Activated naive CD8-positive, alpha-beta T cell (primary cell): ENCODE results near the gene PKP1.

Source experiments
- H3K27ac Mint-ChIP-seq: one replicate; pipeline ENCODE4 v1.8.0; 2021; ENCODE audit warnings: mixed read lengths
- H3K27me3 Mint-ChIP-seq: one replicate; pipeline ENCODE4 v1.8.0; 2021; ENCODE audit warnings: mixed read lengths
- H3K36me3 Mint-ChIP-seq: one replicate; pipeline ENCODE4 v1.8.0; 2021; ENCODE audit warnings: mixed read lengths
- H3K4me1 Mint-ChIP-seq: one replicate; pipeline ENCODE4 v1.8.0; 2021; ENCODE audit warnings: low read depth, mixed read lengths
- H3K4me3 Mint-ChIP-seq: one replicate; pipeline ENCODE4 v1.8.0; 2021; ENCODE audit warnings: mild to moderate bottlenecking, mixed read lengths
- H3K9me3 Mint-ChIP-seq: one replicate; pipeline ENCODE4 v1.8.0; 2021; ENCODE audit warnings: low read depth, mixed read lengths

PKP1 gene

DNA sequence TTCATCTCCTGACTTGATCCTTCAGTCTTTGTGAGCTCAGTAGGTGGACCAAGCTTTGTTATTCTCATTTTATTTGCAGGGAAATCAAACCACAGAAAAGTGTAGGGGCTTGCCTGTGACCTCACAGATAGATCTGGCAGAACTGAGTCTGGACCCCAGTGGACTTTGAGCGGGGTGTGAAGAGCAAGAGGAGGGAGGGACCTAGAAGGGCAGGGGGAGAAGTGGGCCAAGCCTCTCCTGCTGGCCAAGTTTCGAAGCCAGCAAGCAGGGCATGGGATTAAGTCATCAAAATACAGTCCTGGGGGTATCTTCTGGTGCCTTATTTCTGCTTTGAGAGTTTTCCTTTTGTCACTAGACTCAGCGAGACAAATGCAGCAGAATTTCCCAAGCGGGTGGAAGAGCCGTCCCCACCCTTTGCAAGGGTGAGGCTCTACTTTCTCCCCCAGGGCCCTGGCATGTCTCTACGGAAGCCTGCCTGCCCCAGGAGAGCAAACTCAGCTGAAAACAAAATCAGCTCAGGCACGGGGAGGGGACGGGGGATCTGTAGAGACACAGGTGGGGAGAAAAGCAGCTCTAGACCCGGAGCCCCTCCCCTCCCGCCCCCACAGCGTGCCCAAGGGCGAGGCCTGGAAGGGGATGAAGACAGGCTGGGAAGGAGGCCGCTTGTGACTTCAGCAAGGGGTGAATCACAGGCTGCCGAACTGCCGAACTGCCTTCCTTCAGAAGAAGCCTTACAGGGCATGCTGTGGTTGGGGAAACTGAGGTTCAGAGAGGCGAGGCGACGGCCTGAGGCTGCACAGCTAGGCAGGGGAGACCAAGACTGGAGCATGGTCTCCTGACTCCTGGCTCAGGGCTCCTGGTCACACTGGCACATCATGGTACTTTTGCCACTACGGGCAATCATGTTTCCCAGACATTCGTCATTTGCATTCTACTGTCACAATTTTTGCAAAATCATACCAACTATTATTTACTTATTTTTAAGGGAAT, 19.2 kb downstream of the PKP1 start:
- no peaks in the 10 kb centered on the region for H3K4me1 Mint-ChIP-seq
- H3K9me3 Mint-ChIP-seq = no peaks in the 10 kb centered on the region
- H3K27ac Mint-ChIP-seq = no peak overlapping the region
- H3K27me3 Mint-ChIP-seq = no peaks in the 10 kb centered on the region
- no peak overlapping the region for H3K4me3 Mint-ChIP-seq
- no peaks in the 10 kb centered on the region for H3K36me3 Mint-ChIP-seq

DNA sequence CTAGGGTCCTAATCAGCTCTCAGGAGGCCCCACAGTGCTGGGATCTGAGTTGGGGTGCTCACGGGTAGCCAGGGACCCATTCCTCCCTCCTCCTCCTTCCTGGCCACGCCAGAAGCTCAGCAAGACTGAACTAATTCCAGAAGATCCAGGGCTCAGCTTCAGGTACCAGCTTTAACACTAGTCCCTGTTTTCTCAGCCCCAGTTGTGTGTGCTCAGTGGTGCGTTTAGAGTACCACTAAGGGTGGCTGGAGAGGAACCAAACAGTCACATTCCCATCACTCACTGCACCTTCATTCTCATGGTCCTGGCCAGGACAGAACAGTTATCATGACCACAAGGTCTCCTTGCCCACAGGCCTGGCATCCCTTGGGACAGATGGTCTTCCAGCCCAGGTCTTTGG, 20.8 kb downstream of the PKP1 start:
- Mint-ChIP-seq H3K4me3 (no peak overlapping the region), H3K27ac (no peak overlapping the region), H3K9me3 (no peaks in the 10 kb centered on the region), H3K36me3 (no peaks in the 10 kb centered on the region), H3K27me3 (peaks cover 4% of the 10 kb centered on the region), H3K4me1 (no peaks in the 10 kb centered on the region)

DNA sequence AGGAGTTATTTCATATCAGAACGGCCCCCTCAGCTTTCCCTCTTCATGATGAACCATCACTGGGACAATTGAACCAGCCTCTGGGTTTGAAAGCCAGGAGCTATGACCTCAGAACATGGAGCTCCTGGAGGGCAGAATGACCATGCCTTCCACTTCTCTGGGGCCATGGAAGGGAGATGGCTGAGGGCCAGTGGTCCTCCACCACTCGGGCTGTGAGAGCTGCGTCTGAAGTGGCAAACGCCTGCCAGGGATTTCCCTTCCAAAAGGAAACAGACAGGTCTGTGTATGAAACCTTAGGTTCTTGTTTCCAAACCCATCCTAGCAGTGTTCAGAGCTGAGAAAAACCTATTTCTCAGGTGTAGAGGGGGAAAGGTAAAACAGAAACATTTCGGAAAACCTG, 22.5 kb downstream of the PKP1 start:
- H3K4me1 Mint-ChIP-seq = peaks cover 2% of the 10 kb centered on the region
- no peaks in the 10 kb centered on the region for H3K36me3 Mint-ChIP-seq
- H3K9me3 Mint-ChIP-seq = no peaks in the 10 kb centered on the region
- H3K27me3 Mint-ChIP-seq = peaks cover 7% of the 10 kb centered on the region
- no peak overlapping the region for H3K4me3 Mint-ChIP-seq
- no peak overlapping the region for H3K27ac Mint-ChIP-seq

DNA sequence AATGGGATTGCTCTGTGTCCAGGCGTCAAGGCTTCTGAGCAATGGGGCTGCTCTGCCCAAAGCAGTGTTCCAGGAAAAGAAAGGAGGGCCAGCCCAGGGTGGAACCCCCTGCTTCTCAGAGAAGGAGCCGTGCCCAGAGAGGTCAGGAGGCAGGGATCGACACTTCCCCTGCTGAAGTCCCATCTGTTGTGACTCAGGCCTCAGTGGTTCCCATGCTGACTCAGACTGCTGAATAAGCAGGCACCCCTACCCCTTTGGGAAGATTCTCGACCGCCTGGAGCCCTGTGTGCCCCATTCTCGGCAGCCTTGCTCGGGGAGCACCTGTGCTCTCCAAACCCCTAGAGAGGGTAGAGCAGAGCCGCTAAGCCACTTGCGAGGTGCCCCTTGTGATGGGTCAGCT, 23.9 kb downstream of the PKP1 start:
- Mint-ChIP-seq H3K27ac (no peak overlapping the region), H3K4me1 (peaks cover 5% of the 10 kb centered on the region), H3K4me3 (no peak overlapping the region), H3K9me3 (no peaks in the 10 kb centered on the region), H3K27me3 (peaks cover 7% of the 10 kb centered on the region), H3K36me3 (no peaks in the 10 kb centered on the region)

DNA sequence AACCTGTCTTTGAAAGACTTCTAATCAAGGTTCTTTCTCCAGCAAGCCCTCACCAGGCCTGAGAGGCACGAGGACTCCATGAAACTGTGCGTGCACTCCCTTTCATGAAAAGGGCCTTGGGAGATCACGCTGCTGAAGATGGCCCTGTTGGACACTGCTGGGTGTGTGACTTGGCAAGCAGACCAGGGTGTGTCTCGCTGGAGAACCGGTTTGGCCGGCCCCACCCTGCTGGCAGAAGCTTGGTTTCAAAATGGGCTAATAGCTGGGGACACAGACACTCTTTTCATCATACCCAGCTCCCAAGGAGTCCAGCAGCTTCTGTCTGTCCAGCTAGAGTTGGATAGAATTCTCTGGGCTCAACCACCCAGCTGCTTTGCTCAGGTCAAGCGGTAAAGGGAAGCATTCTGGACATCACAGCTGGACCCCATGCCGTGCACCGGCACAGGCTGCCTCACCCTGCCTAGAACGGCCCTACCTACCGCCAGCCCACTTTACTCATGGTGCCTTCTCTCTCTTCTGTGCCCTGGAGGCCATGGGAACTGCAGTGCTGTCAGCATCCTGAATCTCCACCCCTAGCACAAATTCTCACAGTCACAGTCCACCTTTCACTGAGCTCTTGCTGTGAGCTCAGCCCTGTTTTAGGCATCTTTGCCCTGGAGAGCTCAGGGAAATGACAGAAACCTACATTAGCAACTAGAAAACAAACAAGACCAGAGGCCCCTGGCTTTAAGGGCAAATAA, 24.6 kb downstream of the PKP1 start:
- no peaks in the 10 kb centered on the region for H3K36me3 Mint-ChIP-seq
- H3K27me3 Mint-ChIP-seq = peaks cover 7% of the 10 kb centered on the region
- H3K4me1 Mint-ChIP-seq = peaks cover 5% of the 10 kb centered on the region
- H3K4me3 Mint-ChIP-seq = no peak overlapping the region
- H3K27ac Mint-ChIP-seq = no peak overlapping the region
- H3K9me3 Mint-ChIP-seq = no peaks in the 10 kb centered on the region

DNA sequence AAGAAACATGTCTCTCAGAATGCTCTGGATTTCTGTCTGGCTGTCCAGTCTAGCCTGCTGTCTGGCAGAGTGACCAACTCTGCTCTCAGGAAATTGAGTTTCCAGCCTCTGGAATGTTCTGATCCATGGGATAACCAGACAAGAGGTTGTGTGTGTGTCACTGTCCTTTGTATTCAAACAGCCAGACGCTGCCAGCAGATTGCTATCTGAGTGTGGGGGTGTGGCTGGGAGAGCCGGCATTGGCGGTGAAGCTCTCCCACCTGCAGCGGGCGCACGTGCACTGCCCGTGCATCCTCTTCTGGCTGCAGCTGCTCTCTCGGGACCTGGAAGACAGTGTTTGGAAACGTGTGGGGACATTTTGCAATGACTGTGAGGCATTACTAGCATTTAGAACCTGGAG, 26.1 kb downstream of the PKP1 start:
- peaks cover 5% of the 10 kb centered on the region for H3K4me1 Mint-ChIP-seq
- H3K27me3 Mint-ChIP-seq = peaks cover 8% of the 10 kb centered on the region
- no peak overlapping the region for H3K27ac Mint-ChIP-seq
- H3K9me3 Mint-ChIP-seq = no peaks in the 10 kb centered on the region
- no peaks in the 10 kb centered on the region for H3K36me3 Mint-ChIP-seq
- H3K4me3 Mint-ChIP-seq = no peak overlapping the region

DNA sequence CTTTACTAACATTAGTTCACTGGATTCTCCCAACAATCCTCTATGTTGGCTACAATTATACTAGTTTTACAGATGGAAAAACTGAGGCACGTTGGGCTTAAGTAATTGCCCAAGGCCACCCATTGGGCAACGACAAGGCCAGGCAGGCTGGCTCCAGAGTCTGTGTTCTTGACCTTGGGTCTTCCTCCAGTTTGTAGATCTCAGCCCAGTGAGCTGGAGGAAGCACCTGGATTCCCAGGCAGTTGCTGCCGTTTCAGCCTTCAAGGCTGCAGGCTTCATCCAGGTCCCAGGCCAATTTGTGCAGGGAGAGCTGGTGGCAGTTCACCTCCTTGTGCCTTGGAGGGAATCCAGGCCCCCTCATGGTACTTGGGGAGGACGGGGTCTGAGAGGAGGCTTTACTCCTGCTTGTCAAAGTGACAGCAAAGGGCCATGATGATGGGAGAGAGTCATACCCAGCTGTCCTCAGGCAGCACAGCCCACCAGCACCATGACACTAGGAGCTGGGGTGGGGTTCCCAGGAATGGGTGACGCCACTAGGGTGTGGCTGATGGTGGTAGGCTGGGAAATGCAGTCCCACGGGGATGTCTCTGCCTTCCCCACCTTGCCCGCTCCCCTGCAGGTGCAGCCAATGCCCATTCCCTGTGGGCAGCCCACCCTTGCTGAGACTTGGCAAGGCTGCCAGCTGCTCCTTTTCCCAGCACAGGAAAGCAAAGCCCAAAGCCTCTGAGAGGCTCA, 27.1 kb downstream of the PKP1 start:
- Mint-ChIP-seq H3K9me3 (no peaks in the 10 kb centered on the region), H3K4me3 (no peak overlapping the region), H3K27ac (no peak overlapping the region), H3K4me1 (peaks cover 5% of the 10 kb centered on the region), H3K27me3 (peaks cover 8% of the 10 kb centered on the region), H3K36me3 (no peaks in the 10 kb centered on the region)

DNA sequence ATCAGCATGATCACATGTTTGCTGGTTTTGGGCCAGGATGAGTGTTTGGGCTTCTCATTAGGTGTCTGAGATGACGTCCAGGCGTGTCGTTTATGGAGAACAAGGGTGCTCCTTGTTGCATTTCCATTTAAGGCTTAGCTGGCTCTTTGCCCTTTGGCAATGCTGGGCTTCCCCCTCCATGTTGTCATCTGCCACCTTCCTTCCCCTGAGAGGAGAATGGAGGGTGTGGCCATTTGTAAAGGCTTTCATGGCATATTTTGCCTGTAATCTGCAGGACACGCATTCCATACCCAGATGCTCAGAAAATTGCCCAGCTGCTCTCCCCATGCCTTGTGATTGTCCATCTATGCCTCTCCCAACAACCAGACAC, 27.7 kb downstream of the PKP1 start:
- Mint-ChIP-seq H3K27me3 (peaks cover 8% of the 10 kb centered on the region), H3K4me3 (no peak overlapping the region), H3K4me1 (peaks cover 5% of the 10 kb centered on the region)

DNA sequence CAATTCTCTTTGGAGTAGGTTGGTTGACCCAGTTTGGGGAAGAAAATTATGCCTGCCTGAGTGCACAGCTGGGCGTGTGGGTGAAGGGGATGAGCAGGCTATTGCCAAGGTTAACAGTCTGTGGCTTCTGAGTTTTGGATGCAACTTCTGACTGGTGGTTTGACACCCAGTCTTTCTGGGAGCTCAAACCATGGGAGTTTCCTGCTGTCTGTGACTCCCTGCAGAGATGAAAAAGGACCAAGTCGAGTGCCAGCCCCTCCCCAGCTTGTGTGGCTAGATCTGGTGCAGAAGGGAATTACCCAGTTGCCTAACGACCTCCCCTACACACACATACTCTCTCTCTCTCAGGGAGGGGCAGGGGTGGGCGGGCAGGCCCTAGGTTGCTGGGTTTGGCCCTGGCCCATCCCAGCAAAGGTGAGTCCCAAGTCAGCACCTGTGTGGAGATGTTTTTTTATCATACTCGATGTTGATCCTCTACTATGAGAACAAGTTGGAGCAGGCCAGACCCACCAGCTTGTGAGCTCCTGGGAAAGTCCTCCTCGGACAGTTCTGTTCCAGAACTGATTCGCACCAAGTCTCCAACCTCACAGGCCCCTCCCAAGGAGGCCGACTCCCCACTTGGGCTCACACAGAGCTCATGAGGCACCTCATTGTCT, 28.2 kb downstream of the PKP1 start:
- Mint-ChIP-seq H3K4me3 (no peak overlapping the region), H3K27ac (no peak overlapping the region), H3K27me3 (peaks cover 8% of the 10 kb centered on the region), H3K4me1 (peaks cover 5% of the 10 kb centered on the region), H3K36me3 (no peaks in the 10 kb centered on the region), H3K9me3 (no peaks in the 10 kb centered on the region)

More for the DNA sequence above, 27.7 kb downstream of the PKP1 start:
- Mint-ChIP-seq H3K9me3 (no peaks in the 10 kb centered on the region), H3K27ac (no peak overlapping the region), H3K36me3 (no peaks in the 10 kb centered on the region)

DNA sequence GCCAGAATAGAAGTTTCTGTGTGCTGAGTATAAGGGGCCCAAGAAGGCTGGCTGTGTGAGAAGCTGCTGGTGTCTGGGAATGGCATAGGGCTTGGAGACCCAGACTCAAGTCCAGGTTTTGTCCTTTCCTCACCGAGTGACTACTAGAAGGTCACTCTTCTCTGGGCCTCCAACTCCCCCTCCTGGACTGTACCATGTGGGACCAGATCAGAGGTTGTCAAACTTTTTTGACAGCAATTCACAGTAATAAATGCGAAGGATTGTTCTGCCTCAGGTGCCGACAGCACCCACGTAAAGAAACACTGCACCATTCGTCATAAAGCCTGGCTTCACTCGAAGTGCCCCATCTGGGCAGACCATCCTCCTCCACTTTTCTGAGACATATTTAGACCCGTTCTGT, 29.0 kb downstream of the PKP1 start:
- Mint-ChIP-seq H3K27me3 (peaks cover 8% of the 10 kb centered on the region), H3K4me1 (peaks cover 5% of the 10 kb centered on the region), H3K4me3 (no peak overlapping the region)

DNA sequence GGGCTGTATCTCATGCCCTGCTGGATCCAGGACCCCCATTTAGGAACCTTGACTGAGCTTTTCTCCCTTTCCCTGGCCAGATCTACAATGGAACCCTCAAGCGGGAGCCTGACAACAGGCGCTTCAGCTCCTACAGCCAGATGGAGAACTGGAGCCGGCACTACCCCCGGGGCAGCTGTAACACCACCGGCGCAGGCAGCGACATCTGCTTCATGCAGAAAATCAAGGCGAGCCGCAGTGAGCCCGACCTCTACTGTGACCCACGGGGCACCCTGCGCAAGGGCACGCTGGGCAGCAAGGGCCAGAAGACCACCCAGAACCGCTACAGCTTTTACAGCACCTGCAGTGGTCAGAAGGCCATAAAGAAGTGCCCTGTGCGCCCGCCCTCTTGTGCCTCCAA, 29.8 kb downstream of the PKP1 start:
- H3K4me1 Mint-ChIP-seq = peaks cover 5% of the 10 kb centered on the region
- H3K27ac Mint-ChIP-seq = no peak overlapping the region
- H3K27me3 Mint-ChIP-seq = peaks cover 8% of the 10 kb centered on the region
- H3K36me3 Mint-ChIP-seq = no peaks in the 10 kb centered on the region
- H3K9me3 Mint-ChIP-seq = no peaks in the 10 kb centered on the region
- H3K4me3 Mint-ChIP-seq = no peak overlapping the region

More for the DNA sequence above, 29.0 kb downstream of the PKP1 start:
- Mint-ChIP-seq H3K36me3 (no peaks in the 10 kb centered on the region), H3K27ac (no peak overlapping the region), H3K9me3 (no peaks in the 10 kb centered on the region)

DNA sequence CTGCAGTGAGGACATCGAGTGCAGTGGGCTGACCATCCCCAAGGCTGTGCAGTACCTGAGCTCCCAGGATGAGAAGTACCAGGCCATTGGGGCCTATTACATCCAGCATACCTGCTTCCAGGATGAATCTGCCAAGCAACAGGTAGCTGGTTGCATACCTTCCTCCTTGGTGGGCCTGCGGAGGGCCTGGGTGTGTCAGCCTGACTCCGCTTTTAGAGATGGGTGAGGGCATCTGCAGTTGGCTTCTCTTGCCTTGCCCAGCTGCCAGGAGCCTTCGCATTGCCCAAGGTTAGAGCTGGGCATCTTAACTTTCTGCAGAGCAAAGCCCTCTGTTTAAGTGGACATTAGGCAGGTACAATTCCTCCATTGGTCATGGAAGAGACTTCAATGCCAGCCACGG, 33.2 kb downstream of the PKP1 start:
- Mint-ChIP-seq H3K27me3 (peaks cover 1% of the 10 kb centered on the region), H3K36me3 (no peaks in the 10 kb centered on the region), H3K4me3 (no peak overlapping the region), H3K27ac (no peak overlapping the region), H3K4me1 (no peaks in the 10 kb centered on the region), H3K9me3 (no peaks in the 10 kb centered on the region)

DNA sequence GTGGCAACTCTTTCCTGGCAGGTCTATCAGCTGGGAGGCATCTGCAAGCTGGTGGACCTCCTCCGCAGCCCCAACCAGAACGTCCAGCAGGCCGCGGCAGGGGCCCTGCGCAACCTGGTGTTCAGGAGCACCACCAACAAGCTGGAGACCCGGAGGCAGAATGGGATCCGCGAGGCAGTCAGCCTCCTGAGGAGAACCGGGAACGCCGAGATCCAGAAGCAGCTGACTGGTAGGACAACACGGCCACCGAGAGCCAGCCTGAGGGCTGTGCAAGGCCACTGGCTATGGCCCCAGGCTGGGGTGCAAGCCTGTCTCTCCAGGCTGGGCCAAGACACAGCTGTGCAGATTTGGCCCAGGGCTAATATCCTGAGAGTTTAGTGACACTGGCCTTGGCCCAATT, 34.2 kb downstream of the PKP1 start:
- Mint-ChIP-seq H3K9me3 (no peaks in the 10 kb centered on the region), H3K4me3 (no peak overlapping the region), H3K4me1 (no peaks in the 10 kb centered on the region), H3K27ac (no peak overlapping the region), H3K27me3 (peaks cover 1% of the 10 kb centered on the region), H3K36me3 (no peaks in the 10 kb centered on the region)

DNA sequence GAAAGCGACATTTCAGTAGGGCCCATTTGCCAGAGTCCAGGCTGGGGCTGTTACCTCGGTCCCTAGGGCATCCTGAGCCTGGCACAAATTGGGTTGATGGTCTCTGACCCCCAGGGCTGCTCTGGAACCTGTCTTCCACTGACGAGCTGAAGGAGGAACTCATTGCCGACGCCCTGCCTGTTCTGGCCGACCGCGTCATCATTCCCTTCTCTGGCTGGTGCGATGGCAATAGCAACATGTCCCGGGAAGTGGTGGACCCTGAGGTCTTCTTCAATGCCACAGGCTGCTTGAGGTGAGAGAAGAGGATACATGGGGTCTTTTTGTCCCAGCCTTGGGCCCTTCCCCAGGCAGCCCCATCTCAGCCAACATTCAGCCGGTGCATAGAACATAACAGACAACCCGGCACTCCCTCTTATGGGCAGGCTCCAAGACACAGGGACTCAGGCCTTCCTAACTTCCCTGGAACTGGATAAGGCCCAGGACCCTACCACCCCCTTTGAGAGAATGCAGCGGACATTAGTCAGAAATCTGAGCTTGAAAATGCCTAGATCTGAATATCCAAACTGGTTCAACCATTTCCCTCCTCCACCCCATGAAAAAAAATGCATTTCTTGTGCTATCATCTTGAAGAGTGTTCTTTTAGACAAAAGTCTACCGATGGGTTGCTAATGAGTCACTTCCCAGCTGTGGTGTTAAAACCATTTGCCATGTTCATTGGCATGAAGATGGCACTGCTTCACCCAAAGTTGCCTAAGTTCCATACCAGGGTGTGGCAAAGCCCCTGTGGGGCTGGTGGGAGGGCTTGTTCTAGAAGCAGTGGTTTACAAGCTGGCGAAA, 35.4 kb downstream of the PKP1 start:
- Mint-ChIP-seq H3K36me3 (no peaks in the 10 kb centered on the region), H3K4me3 (no peak overlapping the region), H3K9me3 (no peaks in the 10 kb centered on the region), H3K27ac (no peak overlapping the region), H3K27me3 (peaks cover 1% of the 10 kb centered on the region), H3K4me1 (no peaks in the 10 kb centered on the region)
